Liver (tissue), 9 donors: ENCODE measurements around the gene CPED1. TPM values are rescaled to one million over a fixed set of nuclear protein-coding genes. Genes with fewer than 3 reads are reported as not detected.
A peak's percentile ranks its signal among the peaks of the same experiment; 100 is the strongest.

Experiments
- DNase-seq: peaks from one replicate; pipeline ENCODE4 v3.0.0-alpha.2; 2017; ENCODE audit warnings: low spot score
- H3K27ac ChIP-seq, 2 donors: one replicate each; pipeline ENCODE4 v1.7.0; 2013; ENCODE audit warnings: inconsistent platforms in 2 of 2, low read length in 2 of 2, control low read depth in 1 of 2, low read depth in 1 of 2, mild to moderate bottlenecking in 1 of 2
- H3K27me3 ChIP-seq, 4 donors: one replicate each; pipeline versions ENCODE4 v1.6.1 to v1.7.0; 2013; ENCODE audit warnings: low read length in 3 of 4, inconsistent platforms in 1 of 4, mild to moderate bottlenecking in 1 of 4, moderate library complexity in 1 of 4; ENCODE audit not compliant: control insufficient read depth in 4 of 4, insufficient read depth in 4 of 4
- H3K36me3 ChIP-seq, 4 donors: one replicate each; pipeline versions ENCODE4 v1.6.1 to v1.7.0; 2013; ENCODE audit warnings: low read length in 3 of 4, mild to moderate bottlenecking in 3 of 4, low read depth in 1 of 4, moderate library complexity in 1 of 4; ENCODE audit not compliant: control insufficient read depth in 4 of 4, insufficient read depth in 3 of 4
- H3K4me1 ChIP-seq, 4 donors: one replicate each; pipeline versions ENCODE4 v1.6.1 to v1.7.0; 2013; ENCODE audit warnings: low read length in 3 of 4, mild to moderate bottlenecking in 3 of 4, moderate library complexity in 1 of 4; ENCODE audit not compliant: control insufficient read depth in 4 of 4, insufficient read depth in 4 of 4
- H3K4me3 ChIP-seq, 3 donors: one replicate each; pipeline versions ENCODE4 v1.6.1 to v1.7.0; 2013; ENCODE audit warnings: low read length in 3 of 3, control low read depth in 1 of 3, low read depth in 1 of 3, mild to moderate bottlenecking in 1 of 3
- H3K9ac ChIP-seq, 2 donors: one replicate each; pipeline ENCODE4 v1.7.0; 2013; ENCODE audit warnings: low read length in 2 of 2, mild to moderate bottlenecking in 2 of 2, moderate library complexity in 2 of 2, control low read depth in 1 of 2, low read depth in 1 of 2
- H3K9me3 ChIP-seq, 4 donors: one replicate each; pipeline versions ENCODE4 v1.6.1 to v1.7.0; 2013; ENCODE audit warnings: low read length in 3 of 4; ENCODE audit not compliant: control insufficient read depth in 4 of 4
- ATF3 ChIP-seq: IDR thresholded peaks from 2 replicates; pipeline ENCODE4 v1.6.1; 2016; ENCODE audit warnings: antibody characterized with exemption
- EGR1 ChIP-seq, 2 donors: IDR thresholded peaks; 2 replicates each; pipeline ENCODE4 v1.6.1; 2016 to 2018; ENCODE audit warnings: antibody characterized with exemption in 2 of 2, low read depth in 2 of 2
- FOXA1 ChIP-seq: IDR thresholded peaks from 2 replicates; pipeline ENCODE4 v1.6.1; 2016; ENCODE audit warnings: antibody characterized with exemption
- FOXA2 ChIP-seq: IDR thresholded peaks from 2 replicates; pipeline ENCODE4 v1.6.1; 2016; ENCODE audit warnings: antibody characterized with exemption
- GABPA ChIP-seq, 2 donors: IDR thresholded peaks in 1 of 2; conservative IDR thresholded peaks in 1 of 2; 2 replicates each; pipeline ENCODE4 v1.6.1; 2016; ENCODE audit warnings: antibody characterized with exemption in 2 of 2, mild to moderate bottlenecking in 1 of 2, moderate library complexity in 1 of 2
- HNF4A ChIP-seq, 2 donors: conservative IDR thresholded peaks; 2 replicates each; pipeline ENCODE4 v1.6.1; 2016; ENCODE audit warnings: antibody characterized with exemption in 2 of 2, mild to moderate bottlenecking in 2 of 2
- HNF4G ChIP-seq: IDR thresholded peaks from 2 replicates; pipeline ENCODE4 v1.6.1; 2016; ENCODE audit warnings: antibody characterized with exemption
- JUND ChIP-seq, 2 donors: IDR thresholded peaks; 2 replicates each; pipeline ENCODE4 v1.6.1; 2016; ENCODE audit warnings: antibody characterized with exemption in 2 of 2
- NR2F2 ChIP-seq: IDR thresholded peaks from 2 replicates; pipeline ENCODE4 v1.6.1; 2016; ENCODE audit warnings: antibody characterized with exemption
- RAD21 ChIP-seq, 2 donors: IDR thresholded peaks; 2 replicates each; pipeline ENCODE4 v1.6.1; 2016; ENCODE audit warnings: antibody characterized with exemption in 2 of 2, mild to moderate bottlenecking in 2 of 2
- REST ChIP-seq: IDR thresholded peaks from 2 replicates; pipeline ENCODE4 v1.6.1; 2016; ENCODE audit warnings: antibody characterized with exemption, mild to moderate bottlenecking
- RXRA ChIP-seq, 2 donors: IDR thresholded peaks; 2 replicates each; pipeline ENCODE4 v1.6.1; 2017 to 2018; ENCODE audit warnings: antibody characterized with exemption in 2 of 2, mild to moderate bottlenecking in 1 of 2
- SP1 ChIP-seq: IDR thresholded peaks from 2 replicates; pipeline ENCODE4 v1.6.1; 2018; ENCODE audit warnings: antibody characterized with exemption, mild to moderate bottlenecking
- TAF1 ChIP-seq: conservative IDR thresholded peaks from 2 replicates; pipeline ENCODE4 v1.6.1; 2016; ENCODE audit warnings: antibody characterized with exemption, mild to moderate bottlenecking
- YY1 ChIP-seq: IDR thresholded peaks from 2 replicates; pipeline ENCODE4 v1.6.1; 2016; ENCODE audit warnings: antibody characterized with exemption, mild to moderate bottlenecking
- ZBTB33 ChIP-seq: IDR thresholded peaks from 2 replicates; pipeline ENCODE4 v1.6.1; 2016; ENCODE audit warnings: antibody characterized with exemption
- WGBS: extraction: QIAGEN DNeasy Blood & Tissue Kit; methylation state at CpG from one replicate; pipeline ENCODE4 v1.1.7; 2013; 5-methylcytosine and 5-hydroxymethylcytosine counted together
- polyA plus RNA-seq, 2 donors: library from polyadenylated mRNA; stranded (reverse) in 1 of 2; unstranded in 1 of 2; fragments of 200-250 nt in 1 of 2; fragments of >200 nt in 1 of 2; fragmentation: Nextera tagmentation in 1 of 2; extraction: Ambion mirVana in 1 of 2; gene quantifications; one replicate each; pipeline versions ENCODE4 v1.2.1 to v1.2.3, GENCODE V29; 2013 to 2015
- total RNA-seq, 2 donors: library from RNA; depleted of rRNA; stranded (reverse); fragments of >200 nt; gene quantifications; one replicate each; pipeline ENCODE4 v1.2.3, GENCODE V29; 2014
- TF ChIP-seq, protein P1 (sequence below): fragments of 150-350 bp; IDR thresholded peaks from 2 replicates; pipeline ENCODE4 v1.5.1; 2017; ENCODE audit warnings: improper control_type of control experiment, low read depth, low read length; ENCODE audit not compliant: missing input control
- TF ChIP-seq, protein P2 (sequence below): IDR thresholded peaks from 2 replicates; pipeline ENCODE4 v1.6.1; 2016; ENCODE audit warnings: antibody characterized with exemption
- donor health status: healthy.
- donor health status: healthy.
- donor health status: healthy.
- donor health status: healthy.
- donor health status: healthy.

CPED1 gene
- total and polyA plus RNA-seq, 4 donors, result 8.5 to 58.0 (median 14.6) TPM

GRCh38 chr7:121012919-121013318 lies 24.4 kb downstream of the CPED1 start:
- H3K27me3 ChIP-seq, result no peaks in the 10 kb centered on the region
- TF ChIP-seq HNF4G (no peak), RAD21 (IDR thresholded peaks at IDR 0.05) (no peak), NR2F2 (no peak), REST (no peak), ZBTB33 (no peak), FOXA2 (no peak), SP1 (no peak), ATF3 (no peak), YY1 (no peak), TAF1 (no peak), EGR1 (IDR thresholded peaks at IDR 0.05; ENCODE audit: low read depth in 2 of 2) (no peak), HNF4A (conservative IDR thresholded peaks at IDR 0.05) (no peak), GABPA (IDR thresholded peaks at IDR 0.05 in 1 of 2, conservative IDR thresholded peaks at IDR 0.05 in 1 of 2) (no peak), RXRA (IDR thresholded peaks at IDR 0.05) (no peak), FOXA1 (no peak), JUND (IDR thresholded peaks at IDR 0.05) (no peak)
- TF ChIP-seq, protein P1, sequence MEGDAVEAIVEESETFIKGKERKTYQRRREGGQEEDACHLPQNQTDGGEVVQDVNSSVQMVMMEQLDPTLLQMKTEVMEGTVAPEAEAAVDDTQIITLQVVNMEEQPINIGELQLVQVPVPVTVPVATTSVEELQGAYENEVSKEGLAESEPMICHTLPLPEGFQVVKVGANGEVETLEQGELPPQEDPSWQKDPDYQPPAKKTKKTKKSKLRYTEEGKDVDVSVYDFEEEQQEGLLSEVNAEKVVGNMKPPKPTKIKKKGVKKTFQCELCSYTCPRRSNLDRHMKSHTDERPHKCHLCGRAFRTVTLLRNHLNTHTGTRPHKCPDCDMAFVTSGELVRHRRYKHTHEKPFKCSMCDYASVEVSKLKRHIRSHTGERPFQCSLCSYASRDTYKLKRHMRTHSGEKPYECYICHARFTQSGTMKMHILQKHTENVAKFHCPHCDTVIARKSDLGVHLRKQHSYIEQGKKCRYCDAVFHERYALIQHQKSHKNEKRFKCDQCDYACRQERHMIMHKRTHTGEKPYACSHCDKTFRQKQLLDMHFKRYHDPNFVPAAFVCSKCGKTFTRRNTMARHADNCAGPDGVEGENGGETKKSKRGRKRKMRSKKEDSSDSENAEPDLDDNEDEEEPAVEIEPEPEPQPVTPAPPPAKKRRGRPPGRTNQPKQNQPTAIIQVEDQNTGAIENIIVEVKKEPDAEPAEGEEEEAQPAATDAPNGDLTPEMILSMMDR, result no peak
- no peak overlapping the region for H3K4me3 ChIP-seq
- WGBS, result 48% methylated on average over 2 of the region's 2 CpGs
- peaks cover 0 to 10% (median 2%) of the 10 kb centered on the region in 4 donors for H3K36me3 ChIP-seq
- DNase-seq, result no peak
- peaks cover 0 to 9% (median 4%) of the 10 kb centered on the region in 4 donors for H3K4me1 ChIP-seq
- H3K27ac ChIP-seq, result no peak overlapping the region
- H3K9me3 ChIP-seq, result no peaks in the 10 kb centered on the region
- H3K9ac ChIP-seq, result no peak overlapping the region

GRCh38 chr7:121015560-121015959 lies 27.0 kb downstream of the CPED1 start:
- no peaks in the 10 kb centered on the region for H3K27me3 ChIP-seq
- TF ChIP-seq YY1, result peak; percentile 38
- TF ChIP-seq, protein P2, sequence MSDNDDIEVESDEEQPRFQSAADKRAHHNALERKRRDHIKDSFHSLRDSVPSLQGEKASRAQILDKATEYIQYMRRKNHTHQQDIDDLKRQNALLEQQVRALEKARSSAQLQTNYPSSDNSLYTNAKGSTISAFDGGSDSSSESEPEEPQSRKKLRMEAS, result no peak
- DNase-seq, result no peak
- no peak overlapping the region for H3K27ac ChIP-seq
- no peak overlapping the region for H3K4me3 ChIP-seq
- no peak overlapping the region for H3K9ac ChIP-seq
- 88% methylated on average over 4 of the region's 4 CpGs for WGBS
- peaks cover 0 to 10% (median 4%) of the 10 kb centered on the region in 4 donors for H3K36me3 ChIP-seq
- H3K4me1 ChIP-seq, result peaks cover 0 to 13% (median 6%) of the 10 kb centered on the region in 4 donors
- H3K9me3 ChIP-seq, result no peaks in the 10 kb centered on the region
